Thoracic aorta endothelial cell (primary cell): ENCODE data around the gene ENOPH1. TPM values are rescaled to one million over a fixed set of nuclear protein-coding genes. Genes with fewer than 3 reads are reported as not detected.

ENCODE experiments used
- small RNA-seq: library from RNA; depleted of rRNA; stranded (forward); fragments of <200 nt; gene quantifications from one replicate; pipeline ENCODE3, GENCODE V24; 2012
- total RNA-seq: library from RNA; depleted of rRNA; stranded (reverse); fragments of >200 nt; gene quantifications from 2 replicates; pipeline ENCODE4 v1.2.3, GENCODE V29; 2012

The ENOPH1 gene
- 59.7 and 61.0 TPM in 2 replicates for total RNA-seq

GRCh38 chr4:82430193-82430963 lies at the start of gene ENOPH1, which contains the start of gene HNRNPDL:
Gene ENOPH1, plus strand, starts transcription at chr4:82430590. Its CDS starts 240 bp downstream, at chr4:82430830.
Gene HNRNPDL, minus strand, starts transcription at chr4:82430462. Its CDS starts 772 bp downstream, at chr4:82429690.

Small RNA genes within 50 kb of the gene (small RNA-seq; reads per million reads assigned to genes)
- not detected for gene RF00150

Other genes with a start within 250 kb of the ENOPH1 start
- 97.1 and 97.3 TPM in 2 replicates for gene HNRNPD, start 56.6 kb upstream of the ENOPH1 start, total RNA-seq
- 206 and 257 TPM in 2 replicates for gene HNRNPDL, start 128 bp upstream of the ENOPH1 start, total RNA-seq
- gene TMEM150C, start 131.4 kb downstream of the ENOPH1 start, total RNA-seq, result 3.1 and 3.3 TPM in 2 replicates